Gastrocnemius medialis (tissue), 4 donors: ENCODE measurements around the gene SERPINA7. TPM values are rescaled to one million over a fixed set of nuclear protein-coding genes. Genes with fewer than 3 reads are reported as not detected.

Experiments used
- ATAC-seq, 2 donors: fragments of 150-250 bp; one replicate each; pipeline ENCODE4 v1.9.1; 2016
- DNase-seq, 2 donors: peaks; one replicate each; pipeline ENCODE4 v3.0.0-alpha.2; 2019
- H3K27ac ChIP-seq, 4 donors: fragments of 200-600 bp; sonication (generic); 1 replicate in 1 of 4; 2 replicates in 3 of 4; pipeline ENCODE4 v1.5.1; 2016 to 2018; ENCODE audit warnings: mild to moderate bottlenecking in 2 of 4, moderate library complexity in 1 of 4
- H3K27me3 ChIP-seq, 3 donors: fragments of 200-600 bp; sonication (generic) in 2 of 3; 1 replicate in 1 of 3; 2 replicates in 2 of 3; pipeline versions ENCODE4 v1.5.1 to v1.6.0; 2016 to 2019; ENCODE audit warnings: mild to moderate bottlenecking in 1 of 3, moderate library complexity in 1 of 3
- H3K36me3 ChIP-seq, 2 donors: fragments of 200-600 bp; sonication (generic) in 1 of 2; one replicate each; pipeline ENCODE4 v1.5.1; 2017 to 2018
- H3K4me1 ChIP-seq, 2 donors: fragments of 200-600 bp; sonication (generic) in 1 of 2; one replicate each; pipeline ENCODE4 v1.5.1; 2016 to 2017; ENCODE audit warnings: mild to moderate bottlenecking in 2 of 2
- H3K4me3 ChIP-seq, 4 donors: fragments of 200-600 bp; sonication (generic) in 3 of 4; 1 replicate in 1 of 4; 2 replicates in 3 of 4; pipeline ENCODE4 v1.5.1; 2016 to 2019; ENCODE audit warnings: mild to moderate bottlenecking in 2 of 4
- H3K9me3 ChIP-seq, 3 donors: fragments of 200-600 bp; sonication (generic) in 2 of 3; 1 replicate in 1 of 3; 2 replicates in 2 of 3; pipeline ENCODE4 v1.5.1; 2016 to 2019
- POLR2A ChIP-seq, 2 donors: fragments of 450-650 bp; IDR thresholded peaks; one replicate each; pipeline ENCODE4 v1.6.1; 2017; ENCODE audit warnings: antibody characterized with exemption in 2 of 2, mild to moderate bottlenecking in 2 of 2, moderate library complexity in 2 of 2
- in situ Hi-C, 4 donors: fragments of 200-750 bp; cut with MboI; loops; one replicate each; pipeline versions ENCODE4 v1.15.0 to v1.8.0; 2017; ENCODE audit warnings: low sequenced_read_pairs in 4 of 4
- intact Hi-C: fragments of 100-400 bp; cut with DNase I; formaldehyde crosslinking; loops from one replicate; pipeline ENCODE4 v1.15.1; 2023; ENCODE audit warnings: low total_unique reads
- total RNA-seq, 4 donors: library from RNA; depleted of rRNA; stranded (reverse); fragments of >200 nt; gene quantifications; one replicate each; pipeline versions ENCODE4 v1.1.0 to v1.2.3, GENCODE V29; 2016
- TF ChIP-seq, protein P1 (sequence below), 5 experiments: fragments of 450-650 bp in 3 of 5; fragments of 200-600 bp in 2 of 5; sonication (generic) in 2 of 5; IDR thresholded peaks in 4 of 5; conservative IDR thresholded peaks in 1 of 5; 1 replicate in 4 of 5; 2 replicates in 1 of 5; pipeline ENCODE4 v1.5.1; 2016 to 2019; ENCODE audit warnings: antibody characterized with exemption in 5 of 5, mild to moderate bottlenecking in 3 of 5, moderate library complexity in 3 of 5

Gene SERPINA7
- total RNA-seq, 4 donors from 2014 or later, result 0.24 TPM; not detected in 3

DNA sequence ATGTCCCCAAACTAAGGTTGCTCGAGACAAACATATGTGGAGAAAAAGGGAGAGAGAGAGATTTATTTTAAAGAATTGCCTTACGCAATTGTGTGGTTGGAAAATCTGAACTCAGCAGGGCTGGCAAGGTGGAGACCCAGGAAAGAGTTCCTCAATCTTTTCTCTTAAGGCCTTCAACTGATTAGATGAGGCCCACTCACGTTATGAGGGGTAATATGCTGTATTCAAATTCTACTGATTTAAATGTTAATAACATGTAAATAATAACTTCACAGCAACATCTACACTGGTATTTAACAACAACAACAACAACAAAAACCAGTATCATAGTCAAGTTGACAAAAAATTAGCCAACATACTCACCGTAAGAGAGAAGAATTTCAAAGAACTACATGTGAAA is 14.6 kb downstream of the SERPINA7 start:
- ATAC-seq (no peak), DNase-seq (no peak)
- in situ Hi-C loops, result no loop called here
- TF ChIP-seq, protein P1, sequence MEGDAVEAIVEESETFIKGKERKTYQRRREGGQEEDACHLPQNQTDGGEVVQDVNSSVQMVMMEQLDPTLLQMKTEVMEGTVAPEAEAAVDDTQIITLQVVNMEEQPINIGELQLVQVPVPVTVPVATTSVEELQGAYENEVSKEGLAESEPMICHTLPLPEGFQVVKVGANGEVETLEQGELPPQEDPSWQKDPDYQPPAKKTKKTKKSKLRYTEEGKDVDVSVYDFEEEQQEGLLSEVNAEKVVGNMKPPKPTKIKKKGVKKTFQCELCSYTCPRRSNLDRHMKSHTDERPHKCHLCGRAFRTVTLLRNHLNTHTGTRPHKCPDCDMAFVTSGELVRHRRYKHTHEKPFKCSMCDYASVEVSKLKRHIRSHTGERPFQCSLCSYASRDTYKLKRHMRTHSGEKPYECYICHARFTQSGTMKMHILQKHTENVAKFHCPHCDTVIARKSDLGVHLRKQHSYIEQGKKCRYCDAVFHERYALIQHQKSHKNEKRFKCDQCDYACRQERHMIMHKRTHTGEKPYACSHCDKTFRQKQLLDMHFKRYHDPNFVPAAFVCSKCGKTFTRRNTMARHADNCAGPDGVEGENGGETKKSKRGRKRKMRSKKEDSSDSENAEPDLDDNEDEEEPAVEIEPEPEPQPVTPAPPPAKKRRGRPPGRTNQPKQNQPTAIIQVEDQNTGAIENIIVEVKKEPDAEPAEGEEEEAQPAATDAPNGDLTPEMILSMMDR (IDR thresholded peaks at IDR 0.05 in 4 of 5, conservative IDR thresholded peaks at IDR 0.05 in 1 of 5), result no peak
- no peak for TF ChIP-seq POLR2A (IDR thresholded peaks at IDR 0.05)
- no peak overlapping the region for H3K27ac ChIP-seq
- no peaks in the 10 kb centered on the region for H3K9me3 ChIP-seq
- intact Hi-C loops, result no loop called here
- no peaks in the 10 kb centered on the region for H3K36me3 ChIP-seq
- H3K4me3 ChIP-seq, result no peak overlapping the region
- no peaks in the 10 kb centered on the region for H3K27me3 ChIP-seq
- H3K4me1 ChIP-seq, result no peaks in the 10 kb centered on the region

DNA sequence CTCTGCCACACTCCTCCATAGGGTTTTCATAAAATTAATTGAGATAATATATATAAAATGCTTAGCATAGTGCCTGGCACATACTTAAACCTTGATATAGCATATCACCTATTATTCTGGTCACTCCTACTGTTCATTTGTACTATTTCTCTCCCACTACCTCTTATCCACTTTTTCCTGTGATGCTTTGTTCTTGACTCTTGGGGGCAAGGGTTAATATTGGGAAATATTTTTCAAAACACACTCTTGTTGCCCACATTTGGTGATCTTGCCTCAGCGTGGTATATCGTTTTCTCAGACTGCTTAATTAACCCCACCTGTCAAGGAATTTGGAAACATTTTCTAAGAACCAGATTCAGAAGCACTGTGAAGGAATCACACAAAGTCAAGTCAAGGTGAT is 16.3 kb downstream of the SERPINA7 start:
- Histone ChIP-seq H3K4me3 (no peak overlapping the region), H3K9me3 (no peaks in the 10 kb centered on the region), H3K27me3 (no peaks in the 10 kb centered on the region), H3K4me1 (no peaks in the 10 kb centered on the region), H3K27ac (no peak overlapping the region), H3K36me3 (no peaks in the 10 kb centered on the region)
- DNase-seq (no peak), ATAC-seq (no peak)
- no peak for TF ChIP-seq POLR2A (IDR thresholded peaks at IDR 0.05)
- TF ChIP-seq, protein P1 (IDR thresholded peaks at IDR 0.05 in 4 of 5, conservative IDR thresholded peaks at IDR 0.05 in 1 of 5), result no peak
- intact Hi-C loops, result no loop called here
- in situ Hi-C loops, result no loop called here

DNA sequence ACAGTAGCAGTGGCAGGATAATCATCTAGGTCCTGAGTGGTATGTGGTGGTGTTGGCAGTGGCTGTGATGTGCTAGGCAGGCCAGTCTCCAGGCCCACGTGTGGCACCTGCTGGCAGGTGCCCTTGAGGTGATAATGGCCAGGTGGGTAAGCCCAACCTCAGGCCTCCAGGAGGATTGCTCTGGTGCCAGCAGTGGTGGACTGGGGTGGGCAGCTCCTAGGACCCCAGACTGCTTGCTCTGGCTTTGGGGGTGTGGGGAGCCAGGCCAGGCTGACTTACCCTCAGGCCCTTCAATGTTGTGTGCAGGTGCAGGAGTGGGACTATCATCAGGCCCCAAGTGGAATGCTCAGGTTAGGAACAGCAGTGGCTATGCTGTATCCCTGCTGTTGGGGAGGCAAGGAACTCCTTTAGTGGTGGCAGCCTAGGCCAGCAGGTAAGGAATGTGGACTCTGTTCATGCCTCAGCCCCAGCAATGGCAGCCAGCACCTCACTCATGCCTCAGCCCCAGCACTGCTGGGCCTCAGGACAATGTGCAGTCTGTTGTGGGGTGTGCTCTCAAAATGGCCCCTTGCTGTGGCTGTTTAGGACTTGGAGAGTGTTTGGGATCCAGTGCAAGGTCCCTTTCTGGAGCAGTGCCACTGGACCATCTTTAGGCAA is 24.3 kb downstream of the SERPINA7 start:
- Histone ChIP-seq H3K4me3 (no peak overlapping the region), H3K27ac (no peak overlapping the region), H3K9me3 (no peaks in the 10 kb centered on the region), H3K27me3 (no peaks in the 10 kb centered on the region), H3K4me1 (no peaks in the 10 kb centered on the region), H3K36me3 (no peaks in the 10 kb centered on the region)
- in situ Hi-C loops (no loop called here), intact Hi-C loops (no loop called here)
- ATAC-seq, result no peak
- no peak for DNase-seq
- TF ChIP-seq POLR2A (IDR thresholded peaks at IDR 0.05), result no peak
- TF ChIP-seq, protein P1 (IDR thresholded peaks at IDR 0.05 in 4 of 5, conservative IDR thresholded peaks at IDR 0.05 in 1 of 5), result no peak

DNA sequence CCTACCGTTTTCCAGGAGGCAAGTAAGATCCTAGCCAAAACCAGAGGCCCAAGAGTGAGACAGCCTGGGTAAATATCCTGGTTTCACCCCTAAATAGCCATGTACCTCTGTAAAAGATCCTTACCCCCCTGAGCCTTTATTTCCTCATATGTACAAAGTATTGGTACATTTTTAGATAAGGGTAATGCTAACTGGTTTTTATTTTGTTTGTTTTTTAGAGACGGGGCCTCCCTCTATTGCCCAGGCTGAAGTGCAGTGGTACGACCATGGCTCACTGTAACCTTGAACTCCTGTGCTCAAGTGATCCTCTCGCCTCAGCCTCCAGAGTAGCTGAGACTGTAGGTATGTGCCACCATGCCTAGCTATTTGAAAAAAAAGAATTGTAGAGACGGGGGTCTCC is 29.4 kb downstream of the SERPINA7 start:
- DNase-seq (no peak), ATAC-seq (no peak)
- no peak overlapping the region for H3K27ac ChIP-seq
- H3K36me3 ChIP-seq, result no peaks in the 10 kb centered on the region
- H3K4me3 ChIP-seq, result no peak overlapping the region
- in situ Hi-C loops (no loop called here), intact Hi-C loops (no loop called here)
- no peaks in the 10 kb centered on the region for H3K27me3 ChIP-seq
- no peaks in the 10 kb centered on the region for H3K9me3 ChIP-seq
- TF ChIP-seq POLR2A (IDR thresholded peaks at IDR 0.05), result no peak
- TF ChIP-seq, protein P1 (IDR thresholded peaks at IDR 0.05 in 4 of 5, conservative IDR thresholded peaks at IDR 0.05 in 1 of 5), result no peak
- H3K4me1 ChIP-seq, result no peaks in the 10 kb centered on the region

DNA sequence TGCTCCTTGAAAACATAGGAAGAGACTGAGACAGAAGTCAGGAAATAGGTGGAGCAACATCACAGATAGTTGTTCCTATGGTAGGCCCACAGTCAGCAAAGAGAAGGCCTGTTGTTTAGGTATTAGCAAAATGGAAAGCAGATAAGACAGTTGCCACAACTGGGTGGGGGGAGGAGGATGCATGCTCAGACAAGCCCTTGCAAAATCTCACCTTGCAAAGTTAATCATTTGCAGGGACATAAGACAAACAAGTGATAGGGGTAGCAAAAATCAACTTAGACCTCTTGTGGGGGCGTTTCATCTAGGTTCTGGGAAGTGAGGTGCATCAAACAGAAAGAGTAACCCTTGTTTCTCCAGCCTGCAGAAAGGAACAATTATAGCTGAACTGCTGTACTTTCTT is 30.7 kb downstream of the SERPINA7 start:
- Histone ChIP-seq H3K4me3 (no peak overlapping the region), H3K27ac (no peak overlapping the region), H3K9me3 (no peaks in the 10 kb centered on the region), H3K27me3 (no peaks in the 10 kb centered on the region), H3K4me1 (no peaks in the 10 kb centered on the region), H3K36me3 (no peaks in the 10 kb centered on the region)
- DNase-seq, result no peak
- TF ChIP-seq, protein P1 (IDR thresholded peaks at IDR 0.05 in 4 of 5, conservative IDR thresholded peaks at IDR 0.05 in 1 of 5), result no peak
- no peak for TF ChIP-seq POLR2A (IDR thresholded peaks at IDR 0.05)
- no peak for ATAC-seq
- in situ Hi-C loops (no loop called here), intact Hi-C loops (no loop called here)
